Astrocyte (in vitro differentiated cells and primary cell): ENCODE data around the gene DENND4C. TPM values are rescaled to one million over a fixed set of nuclear protein-coding genes. Genes with fewer than 3 reads are reported as not detected.
"Not testable (repeated sequence)": the region's sequence is repeated elsewhere in the genome, so short reads cannot be mapped to it uniquely, and the experiment has no call there.

Experiments used
- DNase-seq: peaks from one replicate; pipeline ENCODE4 v3.0.0-alpha.2; 2010; ENCODE audit warnings: low read depth
- FAIRE-seq: peaks from 2 replicates; lab custom pipeline; 2011; peaks lifted over from hg19 to GRCh38; lab: Jason Lieb, UNC
- H2AFZ ChIP-seq: 2 replicates; pipeline ENCODE4 v1.6.0; 2012; ENCODE audit warnings: low read depth, low read length, inconsistent platforms
- H3K27ac ChIP-seq: 2 replicates; pipeline ENCODE4 v1.5.1; 2011; ENCODE audit warnings: low read depth, low read length, inconsistent platforms
- H3K27me3 ChIP-seq: 2 replicates; pipeline ENCODE4 v1.6.0; 2011; ENCODE audit warnings: low read length, inconsistent platforms; ENCODE audit not compliant: insufficient read depth
- H3K36me3 ChIP-seq: 2 replicates; pipeline ENCODE4 v1.5.1; 2011; ENCODE audit warnings: low read length, inconsistent platforms; ENCODE audit not compliant: insufficient read depth
- H3K4me1 ChIP-seq: 2 replicates; pipeline ENCODE4 v1.5.1; 2011; ENCODE audit warnings: low read length, inconsistent platforms; ENCODE audit not compliant: insufficient read depth
- H3K4me2 ChIP-seq: 2 replicates; pipeline ENCODE4 v1.6.0; 2012; ENCODE audit warnings: low read length, inconsistent platforms
- H3K4me3 ChIP-seq: 2 replicates; pipeline ENCODE4 v1.5.1; 2011; ENCODE audit warnings: low read depth, mild to moderate bottlenecking, low read length, inconsistent platforms; ENCODE audit not compliant: insufficient read depth
- H3K79me2 ChIP-seq: 2 replicates; pipeline ENCODE4 v1.6.0; 2012; ENCODE audit warnings: mild to moderate bottlenecking, low read length, inconsistent platforms; ENCODE audit not compliant: insufficient read depth
- H3K9ac ChIP-seq: 2 replicates; pipeline ENCODE4 v1.6.0; 2012; ENCODE audit warnings: mild to moderate bottlenecking, low read length, inconsistent platforms
- H3K9me3 ChIP-seq: 2 replicates; pipeline ENCODE4 v1.5.1; 2012; ENCODE audit warnings: low read depth, mild to moderate bottlenecking, low read length, inconsistent platforms; ENCODE audit not compliant: insufficient read depth
- H4K20me1 ChIP-seq: 2 replicates; pipeline ENCODE4 v1.6.0; 2012; ENCODE audit warnings: low read length, inconsistent platforms; ENCODE audit not compliant: insufficient read depth
- H3K27ac Mint-ChIP-seq: one replicate; pipeline ENCODE4 v1.8.0; 2021; ENCODE audit warnings: mild to moderate bottlenecking, mixed read lengths; ENCODE audit not compliant: unreplicated experiment
- H3K27me3 Mint-ChIP-seq: one replicate; pipeline ENCODE4 v1.8.0; 2021; ENCODE audit warnings: low read depth, mixed read lengths; ENCODE audit not compliant: unreplicated experiment
- H3K36me3 Mint-ChIP-seq: one replicate; pipeline ENCODE4 v1.8.0; 2021; ENCODE audit warnings: low read depth, mixed read lengths; ENCODE audit not compliant: unreplicated experiment
- H3K4me1 Mint-ChIP-seq: one replicate; pipeline ENCODE4 v1.8.0; 2021; ENCODE audit warnings: low read depth, mixed read lengths; ENCODE audit not compliant: unreplicated experiment
- H3K4me3 Mint-ChIP-seq: one replicate; pipeline ENCODE4 v1.8.0; 2021; ENCODE audit warnings: mild to moderate bottlenecking, moderate library complexity, mixed read lengths; ENCODE audit not compliant: unreplicated experiment
- H3K9me3 Mint-ChIP-seq: one replicate; pipeline ENCODE4 v1.8.0; 2021; ENCODE audit warnings: mild to moderate bottlenecking, mixed read lengths; ENCODE audit not compliant: unreplicated experiment
- EZH2 ChIP-seq: IDR thresholded peaks from 2 replicates; pipeline ENCODE4 v1.6.1; 2012; ENCODE audit warnings: mild to moderate bottlenecking, low read length, inconsistent platforms; ENCODE audit not compliant: insufficient read depth
- total RNA-seq: library from RNA; stranded (reverse); gene quantifications from 2 replicates; pipeline ENCODE4 v1.2.1, GENCODE V29; 2021
- TF ChIP-seq, protein P1 (sequence below): IDR thresholded peaks from 2 replicates; pipeline ENCODE4 v1.5.1; 2011; ENCODE audit warnings: low read depth, mild to moderate bottlenecking, inconsistent platforms, low read length, moderate library complexity; ENCODE audit not compliant: insufficient read depth

Gene DENND4C
- total RNA-seq, 1 donor from 2014 or later = 19.6 TPM

DNA sequence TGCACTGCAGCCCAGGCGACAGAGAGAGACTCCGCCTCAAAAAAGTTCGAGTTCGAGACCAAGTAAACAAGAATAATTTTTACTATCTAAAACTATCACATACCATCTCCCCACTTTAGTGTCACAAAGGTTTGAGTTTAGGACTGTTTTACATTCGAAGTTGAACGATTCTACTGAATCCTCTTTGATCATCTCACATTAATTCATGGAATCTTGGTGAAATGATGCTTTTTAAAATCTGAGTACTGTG lies 150.3 kb downstream of the DENND4C start:
- peaks cover 34% of the 10 kb centered on the region for H3K79me2 ChIP-seq
- H3K4me1 Mint-ChIP-seq = peaks cover 22% of the 10 kb centered on the region
- no peaks in the 10 kb centered on the region for H3K27me3 Mint-ChIP-seq
- no peak for DNase-seq
- no peaks in the 10 kb centered on the region for H3K9me3 ChIP-seq
- peaks cover 14% of the 10 kb centered on the region for H3K4me1 ChIP-seq
- H3K27ac ChIP-seq = peak overlapping the region; percentile 91
- peaks cover 36% of the 10 kb centered on the region for H3K36me3 ChIP-seq
- H3K9ac ChIP-seq = peak overlapping the region; percentile 97
- peak overlapping the region; percentile 67 for H2AFZ ChIP-seq
- peak overlapping the region; percentile 98 for H3K4me3 ChIP-seq
- H3K4me3 Mint-ChIP-seq = peak overlapping the region; percentile 99
- no peaks in the 10 kb centered on the region for H3K9me3 Mint-ChIP-seq
- no peaks in the 10 kb centered on the region for H3K27me3 ChIP-seq
- peak overlapping the region; percentile 100 for H3K27ac Mint-ChIP-seq
- no peak for TF ChIP-seq EZH2
- TF ChIP-seq, protein P1, sequence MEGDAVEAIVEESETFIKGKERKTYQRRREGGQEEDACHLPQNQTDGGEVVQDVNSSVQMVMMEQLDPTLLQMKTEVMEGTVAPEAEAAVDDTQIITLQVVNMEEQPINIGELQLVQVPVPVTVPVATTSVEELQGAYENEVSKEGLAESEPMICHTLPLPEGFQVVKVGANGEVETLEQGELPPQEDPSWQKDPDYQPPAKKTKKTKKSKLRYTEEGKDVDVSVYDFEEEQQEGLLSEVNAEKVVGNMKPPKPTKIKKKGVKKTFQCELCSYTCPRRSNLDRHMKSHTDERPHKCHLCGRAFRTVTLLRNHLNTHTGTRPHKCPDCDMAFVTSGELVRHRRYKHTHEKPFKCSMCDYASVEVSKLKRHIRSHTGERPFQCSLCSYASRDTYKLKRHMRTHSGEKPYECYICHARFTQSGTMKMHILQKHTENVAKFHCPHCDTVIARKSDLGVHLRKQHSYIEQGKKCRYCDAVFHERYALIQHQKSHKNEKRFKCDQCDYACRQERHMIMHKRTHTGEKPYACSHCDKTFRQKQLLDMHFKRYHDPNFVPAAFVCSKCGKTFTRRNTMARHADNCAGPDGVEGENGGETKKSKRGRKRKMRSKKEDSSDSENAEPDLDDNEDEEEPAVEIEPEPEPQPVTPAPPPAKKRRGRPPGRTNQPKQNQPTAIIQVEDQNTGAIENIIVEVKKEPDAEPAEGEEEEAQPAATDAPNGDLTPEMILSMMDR = no peak
- no peak for FAIRE-seq
- H3K36me3 Mint-ChIP-seq = peaks cover 30% of the 10 kb centered on the region
- H3K4me2 ChIP-seq = peak overlapping the region; percentile 90
- peaks cover 38% of the 10 kb centered on the region for H4K20me1 ChIP-seq

DNA sequence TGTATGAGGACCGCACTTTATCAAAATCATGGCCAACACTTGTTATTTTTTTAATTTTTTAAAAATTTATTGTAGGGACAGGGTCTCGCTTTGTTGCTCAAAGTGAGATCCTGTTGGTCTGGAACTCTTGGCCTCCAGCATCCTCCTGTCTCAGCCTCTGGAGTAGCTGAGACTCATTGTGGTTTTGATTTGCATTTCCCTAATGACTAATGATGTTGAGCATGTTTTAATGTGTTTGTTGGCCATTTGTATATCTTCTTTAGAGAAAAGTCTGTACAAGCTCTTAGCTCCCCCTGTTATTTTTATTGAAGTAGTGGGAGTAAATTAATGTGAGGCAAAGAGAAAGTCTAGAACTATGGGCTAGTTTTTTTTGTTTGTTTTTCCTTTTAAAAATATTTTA lies 151.2 kb downstream of the DENND4C start:
- peaks cover 27% of the 10 kb centered on the region for H3K36me3 ChIP-seq
- peaks cover 14% of the 10 kb centered on the region for H3K4me1 Mint-ChIP-seq
- DNase-seq = no peak

DNA sequence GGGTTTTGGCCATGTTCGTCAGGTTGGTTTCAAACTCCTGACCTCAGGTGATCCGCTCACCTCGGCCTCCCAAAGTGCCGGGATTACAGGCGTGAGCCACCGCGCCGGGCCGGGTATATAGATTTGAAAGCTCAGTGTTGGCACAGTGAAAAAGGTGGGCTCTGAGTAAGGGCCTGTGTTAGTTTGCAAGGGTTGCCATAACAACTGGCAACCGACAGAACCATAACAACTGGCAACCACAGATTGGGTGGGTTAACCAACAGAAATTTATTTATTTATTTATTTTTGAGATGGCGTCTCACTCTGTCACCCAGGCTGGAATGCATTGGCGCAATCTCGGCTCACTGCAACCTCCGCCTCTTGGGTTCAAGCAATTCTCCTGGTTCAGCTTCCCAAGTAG lies 154.7 kb downstream of the DENND4C start:
- not testable (repeated sequence) for H3K27me3 Mint-ChIP-seq

More for the DNA sequence above, 151.2 kb downstream of the DENND4C start:
- no peaks in the 10 kb centered on the region for H3K27me3 Mint-ChIP-seq
- Histone ChIP-seq H3K27me3 (no peaks in the 10 kb centered on the region), H3K4me2 (no peak overlapping the region), H3K4me3 (no peak overlapping the region), H4K20me1 (peaks cover 30% of the 10 kb centered on the region), H3K9me3 (no peaks in the 10 kb centered on the region), H2AFZ (no peak overlapping the region), H3K27ac (no peak overlapping the region), H3K79me2 (peaks cover 34% of the 10 kb centered on the region), H3K9ac (no peak overlapping the region), H3K4me1 (peaks cover 8% of the 10 kb centered on the region)
- peak overlapping the region; percentile 99 for H3K4me3 Mint-ChIP-seq
- no peak overlapping the region for H3K27ac Mint-ChIP-seq
- FAIRE-seq = no peak
- TF ChIP-seq EZH2 = no peak
- TF ChIP-seq, protein P1 = no peak
- H3K36me3 Mint-ChIP-seq = peaks cover 23% of the 10 kb centered on the region
- no peaks in the 10 kb centered on the region for H3K9me3 Mint-ChIP-seq

More for the DNA sequence above, 154.7 kb downstream of the DENND4C start:
- H3K9ac ChIP-seq, H3K9me3 ChIP-seq, H3K4me1 Mint-ChIP-seq, H3K4me1 ChIP-seq, FAIRE-seq, H3K27ac Mint-ChIP-seq, H3K4me3 ChIP-seq, H4K20me1 ChIP-seq, H3K79me2 ChIP-seq, H3K36me3 ChIP-seq, H3K4me2 ChIP-seq, H3K27ac ChIP-seq, H3K27me3 ChIP-seq, DNase-seq, H2AFZ ChIP-seq, H3K4me3 Mint-ChIP-seq, H3K36me3 Mint-ChIP-seq, H3K9me3 Mint-ChIP-seq: not testable (repeated sequence)
